ENCODE data around the gene OPCML.

GRCh38 chr11:133253570-133253969 is 278.7 kb downstream of the OPCML start:
- no peak for TF ChIP-seq PATZ1 (CRISPR knock-in tag; IDR thresholded peaks at IDR 0.05; ENCODE audit: borderline replicate concordance)
- no peak for TF ChIP-seq ZNF70 (CRISPR knock-in tag; IDR thresholded peaks at IDR 0.05)
- TF ChIP-seq, protein P1, sequence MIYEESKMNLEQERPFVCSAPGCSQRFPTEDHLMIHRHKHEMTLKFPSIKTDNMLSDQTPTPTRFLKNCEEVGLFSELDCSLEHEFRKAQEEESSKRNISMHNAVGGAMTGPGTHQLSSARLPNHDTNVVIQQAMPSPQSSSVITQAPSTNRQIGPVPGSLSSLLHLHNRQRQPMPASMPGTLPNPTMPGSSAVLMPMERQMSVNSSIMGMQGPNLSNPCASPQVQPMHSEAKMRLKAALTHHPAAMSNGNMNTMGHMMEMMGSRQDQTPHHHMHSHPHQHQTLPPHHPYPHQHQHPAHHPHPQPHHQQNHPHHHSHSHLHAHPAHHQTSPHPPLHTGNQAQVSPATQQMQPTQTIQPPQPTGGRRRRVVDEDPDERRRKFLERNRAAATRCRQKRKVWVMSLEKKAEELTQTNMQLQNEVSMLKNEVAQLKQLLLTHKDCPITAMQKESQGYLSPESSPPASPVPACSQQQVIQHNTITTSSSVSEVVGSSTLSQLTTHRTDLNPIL (CRISPR knock-in tag; IDR thresholded peaks at IDR 0.05; ENCODE audit: low read depth): no peak
- no peak for TF ChIP-seq OSR1 (CRISPR knock-in tag; IDR thresholded peaks at IDR 0.05)
- no peak for TF ChIP-seq ISL1 (CRISPR knock-in tag; IDR thresholded peaks at IDR 0.05)
- TF ChIP-seq TOX (CRISPR knock-in tag; IDR thresholded peaks at IDR 0.05; ENCODE audit: borderline replicate concordance): no peak
- TF ChIP-seq, protein P2, sequence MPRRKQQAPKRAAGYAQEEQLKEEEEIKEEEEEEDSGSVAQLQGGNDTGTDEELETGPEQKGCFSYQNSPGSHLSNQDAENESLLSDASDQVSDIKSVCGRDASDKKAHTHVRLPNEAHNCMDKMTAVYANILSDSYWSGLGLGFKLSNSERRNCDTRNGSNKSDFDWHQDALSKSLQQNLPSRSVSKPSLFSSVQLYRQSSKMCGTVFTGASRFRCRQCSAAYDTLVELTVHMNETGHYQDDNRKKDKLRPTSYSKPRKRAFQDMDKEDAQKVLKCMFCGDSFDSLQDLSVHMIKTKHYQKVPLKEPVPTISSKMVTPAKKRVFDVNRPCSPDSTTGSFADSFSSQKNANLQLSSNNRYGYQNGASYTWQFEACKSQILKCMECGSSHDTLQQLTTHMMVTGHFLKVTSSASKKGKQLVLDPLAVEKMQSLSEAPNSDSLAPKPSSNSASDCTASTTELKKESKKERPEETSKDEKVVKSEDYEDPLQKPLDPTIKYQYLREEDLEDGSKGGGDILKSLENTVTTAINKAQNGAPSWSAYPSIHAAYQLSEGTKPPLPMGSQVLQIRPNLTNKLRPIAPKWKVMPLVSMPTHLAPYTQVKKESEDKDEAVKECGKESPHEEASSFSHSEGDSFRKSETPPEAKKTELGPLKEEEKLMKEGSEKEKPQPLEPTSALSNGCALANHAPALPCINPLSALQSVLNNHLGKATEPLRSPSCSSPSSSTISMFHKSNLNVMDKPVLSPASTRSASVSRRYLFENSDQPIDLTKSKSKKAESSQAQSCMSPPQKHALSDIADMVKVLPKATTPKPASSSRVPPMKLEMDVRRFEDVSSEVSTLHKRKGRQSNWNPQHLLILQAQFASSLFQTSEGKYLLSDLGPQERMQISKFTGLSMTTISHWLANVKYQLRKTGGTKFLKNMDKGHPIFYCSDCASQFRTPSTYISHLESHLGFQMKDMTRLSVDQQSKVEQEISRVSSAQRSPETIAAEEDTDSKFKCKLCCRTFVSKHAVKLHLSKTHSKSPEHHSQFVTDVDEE (CRISPR knock-in tag; IDR thresholded peaks at IDR 0.05): no peak
- no peak for TF ChIP-seq ARNTL (CRISPR knock-in tag; IDR thresholded peaks at IDR 0.05; ENCODE audit: borderline replicate concordance, low read depth)
- no peak for TF ChIP-seq BACH2 (CRISPR knock-in tag; IDR thresholded peaks at IDR 0.05; ENCODE audit: borderline replicate concordance)

All from SK-N-SH treated with all-trans-retinoic acid at 6 μM for 48 hours (cell line).